Activated naive CD4-positive, alpha-beta T cell treated with anti-CD3 and anti-CD28 coated beads, Interleukin-2, amount 50 U/mL, for 24 hours (primary cell): ENCODE results near the gene MRPL36.
"Not testable (repeated sequence)": the region's sequence is repeated elsewhere in the genome, so short reads cannot be mapped to it uniquely, and the experiment has no call there.

Experiments
- H3K27ac Mint-ChIP-seq: one replicate; pipeline ENCODE4 v1.8.0; 2021; ENCODE audit warnings: mild to moderate bottlenecking, mixed read lengths
- H3K27me3 Mint-ChIP-seq: one replicate; pipeline ENCODE4 v1.8.0; 2021; ENCODE audit warnings: mixed read lengths
- H3K36me3 Mint-ChIP-seq: one replicate; pipeline ENCODE4 v1.8.0; 2021; ENCODE audit warnings: mixed read lengths
- H3K4me1 Mint-ChIP-seq: one replicate; pipeline ENCODE4 v1.8.0; 2021; ENCODE audit warnings: mixed read lengths
- H3K4me3 Mint-ChIP-seq: one replicate; pipeline ENCODE4 v1.8.0; 2021; ENCODE audit warnings: mild to moderate bottlenecking, mixed read lengths
- H3K9me3 Mint-ChIP-seq: one replicate; pipeline ENCODE4 v1.8.0; 2021; ENCODE audit warnings: mixed read lengths

MRPL36 gene

DNA sequence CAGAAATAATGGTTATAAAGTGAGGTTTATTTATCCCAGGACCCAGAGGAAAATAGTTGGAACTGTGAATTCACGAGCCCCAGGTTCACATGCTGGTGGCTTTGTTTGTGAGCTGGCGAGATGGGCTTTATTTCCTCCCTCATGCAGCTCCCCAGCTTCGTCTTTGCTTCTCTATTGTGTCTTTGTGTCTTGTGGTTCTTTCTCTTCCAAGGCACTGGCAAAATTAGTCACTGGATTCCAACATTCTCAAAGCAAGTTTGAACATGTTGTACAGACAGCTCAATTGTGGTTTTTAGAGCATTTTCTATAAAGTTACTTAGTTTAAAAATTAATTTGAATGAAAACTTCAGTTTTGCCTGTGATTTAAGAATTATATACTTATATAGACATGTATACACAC, 8.8 kb upstream of the MRPL36 start:
- Mint-ChIP-seq H3K4me1 (peaks cover 44% of the 10 kb centered on the region), H3K27ac (no peak overlapping the region), H3K36me3 (peaks cover 13% of the 10 kb centered on the region), H3K9me3 (no peaks in the 10 kb centered on the region), H3K4me3 (no peak overlapping the region), H3K27me3 (no peaks in the 10 kb centered on the region)

DNA sequence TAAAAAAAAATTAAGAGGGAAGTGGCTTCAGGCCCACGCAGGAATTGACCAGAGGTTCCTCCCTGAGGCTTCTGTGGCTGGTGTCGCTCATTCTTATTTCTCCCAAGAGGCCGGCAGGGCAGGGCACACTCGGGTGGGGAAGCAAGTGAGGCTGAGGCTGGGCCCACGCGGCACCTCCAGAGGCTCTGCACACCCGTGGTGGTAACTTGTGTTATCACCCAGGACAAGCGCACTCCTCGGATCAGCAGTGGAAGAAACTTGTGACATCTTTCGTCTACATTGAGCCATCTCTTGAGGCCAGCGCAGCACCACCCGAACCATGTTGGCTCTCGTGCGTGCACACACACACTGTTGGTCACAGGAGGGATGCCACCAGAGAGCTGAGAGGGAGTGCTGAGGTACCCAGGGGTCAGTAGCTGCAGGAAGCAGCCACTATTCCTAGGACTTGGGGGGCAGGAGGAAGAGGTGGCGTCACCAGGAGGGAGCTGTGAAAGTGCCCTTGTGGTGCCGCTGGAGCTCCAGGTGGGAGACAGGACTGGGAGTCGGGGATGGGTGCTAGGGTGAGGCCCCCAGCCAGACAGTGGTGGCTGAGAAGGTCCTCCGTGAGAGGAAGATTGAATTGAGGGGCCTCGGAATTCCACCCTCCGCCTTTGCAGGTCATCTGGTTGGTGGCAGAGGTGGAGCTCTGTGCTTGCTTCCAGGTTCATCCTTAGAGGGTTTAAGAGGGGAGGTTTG, 8.0 kb upstream of the MRPL36 start:
- Mint-ChIP-seq H3K36me3 (peaks cover 20% of the 10 kb centered on the region), H3K27ac (no peak overlapping the region), H3K4me3 (no peak overlapping the region), H3K27me3 (no peaks in the 10 kb centered on the region), H3K4me1 (peaks cover 51% of the 10 kb centered on the region), H3K9me3 (no peaks in the 10 kb centered on the region)

DNA sequence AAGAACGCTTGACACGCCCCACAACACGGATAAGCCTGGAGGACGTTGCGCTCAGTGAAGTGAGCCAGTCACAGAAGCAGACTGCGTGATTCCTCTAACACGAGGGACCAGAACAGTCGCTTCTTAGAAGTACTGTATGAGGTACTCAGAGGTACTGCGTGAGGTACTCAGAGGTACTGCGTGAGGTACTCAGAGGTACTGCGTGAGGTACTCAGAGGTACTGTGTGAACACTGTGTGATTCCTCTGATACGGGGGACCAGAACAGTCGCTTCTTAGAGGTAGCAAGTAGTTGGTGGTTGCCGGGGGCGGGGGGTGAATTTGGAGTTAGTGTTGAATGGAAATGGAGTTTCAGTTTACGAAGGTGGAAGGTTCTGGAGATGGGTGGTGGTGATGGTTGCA, 7.3 kb upstream of the MRPL36 start:
- Mint-ChIP-seq H3K36me3 (peaks cover 23% of the 10 kb centered on the region), H3K27ac (no peak overlapping the region), H3K4me3 (no peak overlapping the region), H3K4me1 (peaks cover 57% of the 10 kb centered on the region), H3K27me3 (no peaks in the 10 kb centered on the region), H3K9me3 (no peaks in the 10 kb centered on the region)

DNA sequence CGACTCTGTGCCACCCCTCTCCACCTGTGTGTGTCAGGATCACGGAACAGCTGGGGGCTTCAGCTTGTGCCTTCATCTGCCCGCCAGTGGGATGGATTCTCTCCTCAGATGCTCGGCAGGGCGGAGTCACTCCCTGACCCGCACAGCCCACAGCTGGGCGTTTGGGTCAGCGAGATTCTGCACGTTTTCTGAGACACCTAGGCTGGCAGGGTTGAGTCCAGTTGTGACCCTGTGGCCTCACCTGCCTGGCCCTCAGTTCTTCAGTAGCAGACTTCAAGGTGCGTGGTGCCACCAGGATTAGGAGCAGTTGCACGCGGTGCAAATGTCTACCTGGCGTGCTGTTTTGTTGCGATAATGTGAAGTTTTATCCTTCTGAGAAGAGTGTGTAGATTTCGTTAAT, 6.6 kb upstream of the MRPL36 start:
- no peaks in the 10 kb centered on the region for H3K9me3 Mint-ChIP-seq
- H3K4me3 Mint-ChIP-seq, result no peak overlapping the region
- peaks cover 23% of the 10 kb centered on the region for H3K36me3 Mint-ChIP-seq
- no peak overlapping the region for H3K27ac Mint-ChIP-seq
- no peaks in the 10 kb centered on the region for H3K27me3 Mint-ChIP-seq
- H3K4me1 Mint-ChIP-seq, result peaks cover 59% of the 10 kb centered on the region

DNA sequence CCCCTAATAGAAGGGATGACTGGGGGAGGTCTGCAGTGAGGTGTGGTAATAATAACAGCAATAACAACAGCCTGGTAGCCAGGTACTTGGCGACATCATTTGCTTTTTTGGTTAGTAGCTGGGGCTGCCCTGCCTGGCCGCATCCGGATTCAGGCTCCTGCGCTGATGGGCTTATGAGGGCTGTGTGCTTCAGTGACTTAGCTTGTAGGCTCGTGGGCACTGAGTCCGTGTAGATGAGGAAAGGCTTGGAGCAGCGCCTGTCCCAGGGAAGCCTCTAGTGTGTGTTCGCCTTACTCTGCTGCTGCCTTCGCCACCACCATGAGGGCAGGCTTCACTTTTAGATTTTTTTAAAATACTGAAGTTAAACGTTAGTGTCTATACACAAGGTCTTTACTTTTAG, 6.1 kb upstream of the MRPL36 start:
- no peak overlapping the region for H3K27ac Mint-ChIP-seq
- H3K4me1 Mint-ChIP-seq, result peaks cover 55% of the 10 kb centered on the region
- no peaks in the 10 kb centered on the region for H3K9me3 Mint-ChIP-seq
- H3K4me3 Mint-ChIP-seq, result no peak overlapping the region
- no peaks in the 10 kb centered on the region for H3K27me3 Mint-ChIP-seq
- H3K36me3 Mint-ChIP-seq, result peaks cover 23% of the 10 kb centered on the region

DNA sequence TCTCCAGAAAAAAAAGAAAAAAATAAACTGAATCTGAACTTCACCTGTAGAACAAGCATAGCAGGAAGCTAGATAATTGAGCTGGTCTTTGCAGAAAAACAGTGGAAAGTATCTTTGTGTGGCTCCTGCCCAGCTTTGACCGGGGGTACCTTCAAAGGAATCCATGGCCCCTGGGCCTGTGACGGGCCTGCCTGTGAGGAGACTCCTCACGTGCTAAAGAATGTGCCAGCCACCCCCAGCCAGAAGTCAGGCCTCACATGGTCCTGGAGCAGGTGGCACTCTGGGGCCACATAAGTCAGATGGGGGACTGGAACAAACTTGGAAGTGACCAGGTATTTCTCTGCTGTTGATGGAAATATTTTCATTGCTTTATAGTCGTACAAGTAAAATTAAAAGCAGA, 5.7 kb upstream of the MRPL36 start:
- no peak overlapping the region for H3K4me3 Mint-ChIP-seq
- no peaks in the 10 kb centered on the region for H3K9me3 Mint-ChIP-seq
- H3K4me1 Mint-ChIP-seq, result peaks cover 58% of the 10 kb centered on the region
- peaks cover 23% of the 10 kb centered on the region for H3K36me3 Mint-ChIP-seq
- H3K27me3 Mint-ChIP-seq, result no peaks in the 10 kb centered on the region
- H3K27ac Mint-ChIP-seq, result no peak overlapping the region

DNA sequence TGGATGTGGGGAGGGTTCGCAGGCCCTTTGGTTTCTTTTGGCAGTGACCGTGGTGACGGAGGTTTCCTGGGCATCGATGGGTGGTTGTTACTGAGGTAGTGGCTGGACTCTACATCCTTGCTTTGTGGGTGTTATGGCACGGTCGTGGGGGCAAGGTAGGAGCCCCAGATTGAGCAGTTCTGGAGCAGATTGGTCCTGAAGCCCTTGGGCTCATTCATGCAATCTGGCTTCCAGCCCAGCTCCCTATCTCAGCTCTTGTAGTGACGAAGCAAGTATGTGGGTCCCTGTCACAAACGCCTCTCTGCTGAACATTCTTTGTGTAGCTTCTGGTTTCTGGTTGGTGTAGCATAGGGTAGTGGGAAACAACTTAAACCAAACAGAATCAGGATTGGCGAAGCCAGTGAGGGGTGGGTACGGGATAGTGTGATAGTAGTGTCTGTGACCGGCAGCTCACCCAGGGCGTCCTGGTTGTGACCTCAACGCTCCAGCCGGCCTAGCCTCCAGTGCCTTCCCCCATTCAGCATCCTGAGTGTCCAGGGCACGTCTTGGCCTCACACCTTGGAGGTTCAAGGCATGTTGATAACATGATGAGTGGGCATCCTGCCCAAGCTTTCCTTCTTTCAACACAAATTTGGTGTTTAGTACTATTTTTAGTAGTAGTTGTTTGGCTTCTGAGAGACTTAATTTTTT, 4.5 kb upstream of the MRPL36 start:
- Mint-ChIP-seq H3K27me3 (no peaks in the 10 kb centered on the region), H3K4me3 (peak overlapping the region; percentile 11), H3K4me1 (peaks cover 62% of the 10 kb centered on the region), H3K36me3 (peaks cover 25% of the 10 kb centered on the region), H3K27ac (no peak overlapping the region), H3K9me3 (no peaks in the 10 kb centered on the region)

DNA sequence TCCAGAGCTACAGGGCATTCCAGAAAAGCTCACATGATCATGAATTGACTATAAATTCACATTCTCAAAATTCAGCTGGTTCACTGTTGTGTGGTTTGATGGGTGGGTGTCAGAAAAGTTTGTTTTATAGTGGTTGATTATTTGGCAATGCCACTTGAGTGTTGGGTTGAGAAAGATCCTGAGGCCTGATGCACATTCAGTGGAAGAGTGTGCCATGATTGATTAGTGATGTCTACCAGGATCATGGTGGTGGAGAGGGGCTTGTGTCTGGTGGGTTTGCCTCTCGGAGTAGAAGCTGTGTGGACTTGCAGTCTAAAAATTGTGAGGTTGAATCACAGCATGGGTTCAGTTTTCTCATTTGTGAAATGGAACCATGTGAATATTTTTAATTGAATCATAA, 3.6 kb upstream of the MRPL36 start:
- peak overlapping the region; percentile 19 for H3K27ac Mint-ChIP-seq
- H3K4me1 Mint-ChIP-seq, result peaks cover 60% of the 10 kb centered on the region
- peak overlapping the region; percentile 100 for H3K4me3 Mint-ChIP-seq
- peaks cover 27% of the 10 kb centered on the region for H3K36me3 Mint-ChIP-seq
- no peaks in the 10 kb centered on the region for H3K27me3 Mint-ChIP-seq
- no peaks in the 10 kb centered on the region for H3K9me3 Mint-ChIP-seq

DNA sequence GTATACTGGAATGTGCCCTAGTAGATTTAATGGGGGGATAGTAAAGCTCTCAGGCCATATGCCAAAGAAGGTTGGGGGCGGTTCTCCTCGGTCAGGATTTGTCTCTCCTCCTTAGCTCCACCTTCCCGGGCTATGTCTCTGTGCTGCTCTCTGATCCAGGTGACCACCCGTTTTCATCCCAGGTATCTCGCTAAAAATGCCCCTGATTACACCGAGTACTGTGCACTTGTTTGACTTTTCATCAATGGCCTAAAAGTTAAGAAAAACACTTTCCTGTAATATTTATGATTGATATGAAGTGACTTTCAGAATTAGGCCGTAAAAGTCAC, 2.3 kb upstream of the MRPL36 start:
- Mint-ChIP-seq H3K4me3 (peak overlapping the region; percentile 100), H3K4me1 (peaks cover 58% of the 10 kb centered on the region), H3K9me3 (no peaks in the 10 kb centered on the region), H3K27ac (peak overlapping the region; percentile 17), H3K27me3 (no peaks in the 10 kb centered on the region), H3K36me3 (peaks cover 22% of the 10 kb centered on the region)

DNA sequence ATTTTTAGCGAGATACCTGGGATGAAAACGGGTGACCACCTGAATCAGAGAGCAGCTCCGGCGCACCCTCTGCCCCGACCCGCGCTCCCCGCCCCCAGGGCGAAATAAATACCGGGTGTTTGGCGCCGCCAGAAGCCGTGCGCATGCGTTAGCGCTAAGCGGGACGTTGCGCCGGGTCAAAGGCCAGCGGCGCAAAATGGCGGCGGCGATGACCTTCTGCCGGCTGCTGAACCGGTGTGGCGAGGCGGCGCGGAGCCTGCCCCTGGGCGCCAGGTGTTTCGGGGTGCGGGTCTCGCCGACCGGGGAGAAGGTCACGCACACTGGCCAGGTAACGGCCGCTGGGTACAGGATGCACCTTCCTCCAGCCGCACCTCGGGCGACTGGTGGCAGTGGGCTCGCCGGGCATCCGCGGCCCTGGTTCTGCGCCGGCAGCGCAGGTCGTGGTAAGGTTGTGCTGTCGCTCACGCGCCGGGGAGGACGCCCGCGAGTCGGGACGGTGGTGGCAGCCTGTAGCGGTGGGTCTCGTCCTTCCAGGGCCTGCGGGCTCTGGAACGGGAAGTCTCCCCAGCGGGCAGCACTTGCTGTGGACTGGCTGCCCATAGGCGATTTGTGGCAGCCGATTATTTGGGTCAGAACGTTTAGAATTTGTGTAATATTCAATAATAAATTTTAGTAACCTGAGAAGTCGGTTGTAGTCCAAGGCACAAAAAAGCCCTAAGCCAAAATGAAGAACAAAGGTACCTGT, 1.8 kb upstream of the MRPL36 start, which contains the start of gene NDUFS6:
Gene NDUFS6, plus strand, starts transcription at position 186 of the 745 bp plus-strand sequence. Its CDS starts 11 bp downstream, at position 197.
- Mint-ChIP-seq H3K4me1 (peaks cover 63% of the 10 kb centered on the region), H3K9me3 (no peaks in the 10 kb centered on the region), H3K36me3 (peaks cover 22% of the 10 kb centered on the region)

DNA sequence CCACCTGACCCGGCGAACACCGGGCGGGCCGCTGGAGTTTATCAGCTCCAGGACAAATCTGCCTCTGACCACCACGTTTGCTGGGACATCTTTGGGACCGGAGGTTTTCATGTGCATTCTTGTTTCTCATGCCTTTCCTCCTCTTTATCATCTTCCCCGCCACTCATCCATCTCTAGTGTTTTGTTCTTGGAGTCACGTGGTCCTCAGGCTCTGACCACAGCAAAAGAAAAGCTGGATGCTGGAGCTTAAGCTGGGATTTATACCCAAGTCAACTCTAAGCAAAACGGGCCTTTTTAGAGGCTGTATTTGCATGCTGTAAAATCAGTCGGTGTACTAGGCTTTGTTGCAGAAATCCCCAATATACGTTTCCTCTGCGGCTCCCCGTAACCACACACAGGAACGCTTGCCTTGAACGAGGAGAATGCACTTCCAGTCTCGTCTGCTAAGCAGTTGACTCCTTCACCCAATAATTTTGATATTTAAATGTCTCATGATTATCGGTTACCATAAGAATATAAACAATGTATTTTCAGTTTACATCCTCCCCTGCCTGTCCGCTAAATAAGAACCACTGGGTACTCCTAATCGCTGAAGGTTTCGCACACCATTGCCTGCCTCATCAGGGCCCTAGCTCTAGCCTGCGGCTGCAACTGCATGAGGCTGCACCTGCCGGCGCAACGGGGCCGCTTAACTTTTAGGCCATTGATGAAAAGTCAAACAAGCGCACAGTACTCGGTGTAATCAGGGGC, 1.0 kb upstream of the MRPL36 start:
- no peaks in the 10 kb centered on the region for H3K27me3 Mint-ChIP-seq
- peak overlapping the region; percentile 100 for H3K4me3 Mint-ChIP-seq
- peaks cover 65% of the 10 kb centered on the region for H3K4me1 Mint-ChIP-seq
- peaks cover 22% of the 10 kb centered on the region for H3K36me3 Mint-ChIP-seq
- H3K27ac Mint-ChIP-seq, result peak overlapping the region; percentile 97
- H3K9me3 Mint-ChIP-seq, result no peaks in the 10 kb centered on the region

More for the DNA sequence above, 1.8 kb upstream of the MRPL36 start, which contains the start of gene NDUFS6:
- peak within 1 kb of the TSS; percentile 97 for H3K27ac Mint-ChIP-seq
- H3K4me3 Mint-ChIP-seq, result peak within 1 kb of the TSS; percentile 100
- no peaks in the 10 kb centered on the region for H3K27me3 Mint-ChIP-seq

DNA sequence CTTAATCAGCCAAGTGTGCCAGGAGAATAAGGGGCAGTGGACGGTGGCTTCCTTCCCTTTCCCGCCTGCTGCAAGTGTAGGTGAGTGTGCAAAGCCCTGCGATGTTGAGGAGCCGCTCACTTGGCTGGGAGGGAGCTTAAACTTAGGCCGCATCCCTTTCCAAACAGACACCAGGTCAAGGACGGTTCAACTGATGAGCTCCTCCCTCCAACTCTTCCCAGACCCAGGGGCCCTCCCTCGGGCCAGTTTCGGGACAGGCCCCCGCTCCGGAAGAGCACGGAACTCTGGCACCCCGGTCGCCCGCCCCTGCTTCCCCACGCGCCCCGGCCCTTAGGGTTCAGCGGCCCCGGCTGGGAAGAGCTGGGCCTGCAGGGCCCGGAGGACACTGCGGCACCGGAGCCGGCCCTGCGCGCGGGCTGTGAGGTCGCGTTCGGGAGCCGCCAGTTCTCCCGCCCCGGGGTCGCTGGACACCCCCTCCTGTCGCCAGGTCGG, 481 bp downstream of the MRPL36 start:
- Mint-ChIP-seq H3K4me1 (peaks cover 66% of the 10 kb centered on the region), H3K36me3 (peaks cover 19% of the 10 kb centered on the region), H3K9me3 (no peaks in the 10 kb centered on the region), H3K27me3 (no peaks in the 10 kb centered on the region), H3K4me3 (peak overlapping the region; percentile 87), H3K27ac (peak overlapping the region; percentile 76)

DNA sequence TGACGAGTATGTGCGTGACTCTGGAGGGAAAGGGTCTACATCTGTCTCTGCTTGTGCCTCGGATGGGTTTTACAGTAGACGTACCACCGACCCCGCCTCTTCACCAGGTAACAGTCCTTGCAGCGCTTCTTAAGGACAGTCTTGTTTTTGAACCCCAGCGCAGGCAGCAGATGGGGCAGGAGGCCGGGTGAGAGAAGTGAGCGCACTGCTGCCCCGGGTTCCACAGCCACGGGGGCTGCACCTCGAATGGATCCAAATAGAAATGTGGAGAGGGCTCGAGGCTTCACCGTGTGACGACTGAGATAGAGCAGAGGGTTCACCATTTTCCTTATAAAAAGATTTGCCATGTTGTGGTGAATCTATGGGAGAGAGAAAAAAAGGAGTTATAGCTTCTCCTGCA, 1.0 kb downstream of the MRPL36 start:
- Mint-ChIP-seq H3K4me1 (peaks cover 66% of the 10 kb centered on the region), H3K4me3 (peak overlapping the region; percentile 87), H3K36me3 (peaks cover 15% of the 10 kb centered on the region), H3K27ac (peak overlapping the region; percentile 72)
- H3K9me3 Mint-ChIP-seq, H3K27me3 Mint-ChIP-seq: not testable (repeated sequence)

DNA sequence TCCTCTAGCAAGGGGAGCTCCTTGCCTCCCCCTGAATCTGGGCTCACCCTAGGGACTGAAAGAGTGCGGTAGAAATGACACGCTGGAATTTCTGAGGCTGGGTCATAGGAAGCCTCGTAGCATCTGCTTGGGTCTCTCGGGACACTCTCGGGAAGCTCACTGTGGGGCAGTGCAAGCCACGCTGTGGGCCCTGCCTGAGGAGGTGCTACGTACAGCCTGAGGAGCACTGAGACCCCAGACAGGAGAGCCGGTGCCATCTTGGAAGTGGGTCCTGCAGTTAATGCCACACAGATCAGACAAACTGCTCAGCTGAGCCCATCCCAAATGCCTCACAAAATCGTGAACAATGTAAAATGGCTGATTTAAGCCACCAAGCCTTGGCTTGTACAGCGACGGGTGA, 1.8 kb downstream of the MRPL36 start:
- Mint-ChIP-seq H3K27ac (no peak overlapping the region), H3K4me3 (peak overlapping the region; percentile 87), H3K9me3 (no peaks in the 10 kb centered on the region), H3K4me1 (peaks cover 66% of the 10 kb centered on the region), H3K36me3 (peaks cover 8% of the 10 kb centered on the region), H3K27me3 (no peaks in the 10 kb centered on the region)

DNA sequence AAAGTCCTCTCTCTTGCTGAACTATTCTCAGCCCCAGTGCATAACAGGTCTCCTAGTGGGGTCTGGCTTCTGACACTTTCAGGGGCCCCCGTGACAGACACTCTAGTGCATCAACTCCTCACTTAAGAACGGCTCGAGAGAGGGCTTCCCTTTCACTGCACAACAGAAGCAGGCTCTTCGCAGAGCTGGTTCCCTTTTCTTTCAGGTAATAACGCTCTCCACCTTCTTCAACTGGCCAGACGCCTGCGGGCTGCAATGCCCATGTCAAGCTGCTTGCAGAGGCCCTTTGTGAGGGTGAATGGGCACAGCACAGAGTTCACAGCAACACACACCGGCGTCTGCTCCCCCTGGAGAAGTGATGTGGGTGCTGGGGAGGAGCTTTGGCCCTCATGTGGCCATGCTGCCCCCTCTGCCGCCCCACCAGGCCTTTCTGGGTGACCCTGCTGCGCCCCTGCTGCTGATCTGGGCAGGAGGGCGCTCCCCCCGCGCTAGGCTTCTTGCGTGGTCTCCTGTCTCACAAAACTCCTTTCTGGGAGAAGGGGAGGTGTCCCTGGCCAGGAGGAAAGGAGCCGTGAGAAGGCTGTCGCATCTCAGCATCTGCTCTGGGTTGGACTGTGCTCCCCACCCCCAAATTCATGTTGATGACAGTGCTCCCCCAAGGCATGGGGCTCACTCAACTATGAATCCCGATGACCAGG, 2.4 kb downstream of the MRPL36 start:
- H3K36me3 Mint-ChIP-seq, result peaks cover 7% of the 10 kb centered on the region
- H3K27me3 Mint-ChIP-seq, result no peaks in the 10 kb centered on the region
- H3K27ac Mint-ChIP-seq, result no peak overlapping the region
- no peak overlapping the region for H3K4me3 Mint-ChIP-seq
- H3K4me1 Mint-ChIP-seq, result peaks cover 67% of the 10 kb centered on the region
- H3K9me3 Mint-ChIP-seq, result no peaks in the 10 kb centered on the region
